ENCODE measurements around the gene POGLUT2. TPM values are rescaled to one million over a fixed set of nuclear protein-coding genes. Genes with fewer than 3 reads are reported as not detected.

POGLUT2 gene
- total and polyA plus RNA-seq, 12 donors = 1.1 to 12.0 (median 5.4) TPM

DNA sequence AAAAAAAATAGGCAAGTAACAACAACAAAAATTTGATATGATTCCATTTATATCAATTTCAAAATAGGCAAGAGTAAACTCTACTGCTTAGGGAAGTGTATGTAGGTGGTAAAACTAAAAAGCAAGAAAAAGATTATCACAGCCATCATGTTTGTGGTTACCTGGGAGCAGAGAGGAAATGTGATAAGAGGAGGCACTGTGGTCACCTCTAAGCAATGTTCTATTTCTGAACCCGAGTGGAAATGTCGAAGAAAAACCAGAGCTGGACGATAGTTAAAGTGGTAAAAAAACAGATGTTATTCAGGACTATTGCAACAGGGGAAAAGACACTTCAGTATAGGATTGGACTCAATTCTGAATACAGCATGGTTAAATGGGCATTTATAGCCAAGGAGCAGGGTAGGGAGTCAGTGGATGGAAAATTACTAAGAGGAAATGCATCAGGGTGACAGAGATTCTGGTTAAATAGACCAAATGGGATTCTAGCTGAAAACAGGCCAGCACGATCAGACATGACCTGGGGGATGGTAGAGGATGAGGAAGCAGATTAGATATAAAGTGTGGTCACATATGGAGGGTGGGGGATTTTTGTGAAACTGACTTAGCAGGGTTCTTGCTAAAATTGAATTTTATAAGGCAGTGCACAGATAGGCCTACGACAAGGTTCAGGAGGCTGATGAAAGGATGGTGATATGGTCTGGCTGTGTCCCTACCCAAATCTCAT lies 19.2 kb downstream of the POGLUT2 start:
- Histone ChIP-seq H3K27me3 (no peaks in the 10 kb centered on the region), H3K9me3 (replicated peaks in 1 of 3) (no peaks in the 10 kb centered on the region), H3K36me3 (replicated peaks in 1 of 2) (no peaks in the 10 kb centered on the region), H3K4me3 (no peak overlapping the region), H3K4me1 (replicated peaks in 1 of 2) (no peaks in the 10 kb centered on the region), H3K27ac (no peak overlapping the region)
- intact Hi-C loops (cut with DNase I) = no loop called here
- 66 to 75% (median 69%) methylated on average over 5 of the region's 5 CpGs for WGBS, 4 donors
- TF ChIP-seq POLR2A (IDR thresholded peaks at IDR 0.05) (no peak), CTCF (IDR thresholded peaks at IDR 0.05) (no peak)
- DNase-seq = no peak

DNA sequence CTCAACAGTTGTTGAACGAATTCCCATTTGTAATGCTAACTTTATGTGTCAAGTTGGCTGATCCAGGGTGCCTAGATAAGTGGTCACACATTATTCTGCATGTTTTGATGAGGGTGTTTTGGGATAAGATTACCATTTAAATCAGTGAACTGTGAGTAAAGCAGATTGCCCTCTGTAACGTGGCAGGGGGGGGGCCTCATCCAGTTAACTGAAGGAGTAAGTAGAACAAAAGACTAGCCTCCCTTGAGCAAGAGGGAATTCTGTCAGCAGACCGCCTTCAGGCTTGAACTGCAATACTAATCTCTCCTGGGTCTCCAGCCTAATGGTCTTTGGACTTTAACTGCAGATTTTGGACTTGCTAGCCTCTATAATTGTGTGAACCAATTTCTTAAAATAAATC lies 21.0 kb downstream of the POGLUT2 start:
- H3K9me3 ChIP-seq (replicated peaks in 1 of 3) = no peaks in the 10 kb centered on the region
- no peak overlapping the region for H3K27ac ChIP-seq
- WGBS, 4 donors = 80 to 85% (median 84%) methylated on average over 3 of the region's 3 CpGs
- no peak overlapping the region for H3K4me3 ChIP-seq
- H3K4me1 ChIP-seq (replicated peaks in 1 of 2) = peaks cover 0 to 3% of the 10 kb centered on the region in 2 donors
- no peaks in the 10 kb centered on the region for H3K27me3 ChIP-seq
- no peaks in the 10 kb centered on the region for H3K36me3 ChIP-seq (replicated peaks in 1 of 2)
- TF ChIP-seq CTCF (IDR thresholded peaks at IDR 0.05) (no peak), POLR2A (IDR thresholded peaks at IDR 0.05) (no peak)
- intact Hi-C loops (cut with DNase I) = no loop called here
- DNase-seq = no peak

- H3K4me1 ChIP-seq (replicated peaks in 1 of 2) = peaks cover 5% of the 10 kb centered on the region in 2 donors
- intact Hi-C loops (cut with DNase I) = no loop called here
- no peak for DNase-seq
- no peak overlapping the region for H3K4me3 ChIP-seq
- no peaks in the 10 kb centered on the region for H3K9me3 ChIP-seq (replicated peaks in 1 of 3)
- no peaks in the 10 kb centered on the region for H3K36me3 ChIP-seq (replicated peaks in 1 of 2)
- TF ChIP-seq POLR2A (IDR thresholded peaks at IDR 0.05) (no peak), CTCF (IDR thresholded peaks at IDR 0.05) (no peak)
- no peaks in the 10 kb centered on the region for H3K27me3 ChIP-seq
- 83 to 88% (median 84%) methylated on average over 2 of the region's 2 CpGs for WGBS, 4 donors
- no peak overlapping the region for H3K27ac ChIP-seq
These were observed 22.5 kb downstream of the POGLUT2 start for GRCh38 chr13:102776271-102776670.

DNA sequence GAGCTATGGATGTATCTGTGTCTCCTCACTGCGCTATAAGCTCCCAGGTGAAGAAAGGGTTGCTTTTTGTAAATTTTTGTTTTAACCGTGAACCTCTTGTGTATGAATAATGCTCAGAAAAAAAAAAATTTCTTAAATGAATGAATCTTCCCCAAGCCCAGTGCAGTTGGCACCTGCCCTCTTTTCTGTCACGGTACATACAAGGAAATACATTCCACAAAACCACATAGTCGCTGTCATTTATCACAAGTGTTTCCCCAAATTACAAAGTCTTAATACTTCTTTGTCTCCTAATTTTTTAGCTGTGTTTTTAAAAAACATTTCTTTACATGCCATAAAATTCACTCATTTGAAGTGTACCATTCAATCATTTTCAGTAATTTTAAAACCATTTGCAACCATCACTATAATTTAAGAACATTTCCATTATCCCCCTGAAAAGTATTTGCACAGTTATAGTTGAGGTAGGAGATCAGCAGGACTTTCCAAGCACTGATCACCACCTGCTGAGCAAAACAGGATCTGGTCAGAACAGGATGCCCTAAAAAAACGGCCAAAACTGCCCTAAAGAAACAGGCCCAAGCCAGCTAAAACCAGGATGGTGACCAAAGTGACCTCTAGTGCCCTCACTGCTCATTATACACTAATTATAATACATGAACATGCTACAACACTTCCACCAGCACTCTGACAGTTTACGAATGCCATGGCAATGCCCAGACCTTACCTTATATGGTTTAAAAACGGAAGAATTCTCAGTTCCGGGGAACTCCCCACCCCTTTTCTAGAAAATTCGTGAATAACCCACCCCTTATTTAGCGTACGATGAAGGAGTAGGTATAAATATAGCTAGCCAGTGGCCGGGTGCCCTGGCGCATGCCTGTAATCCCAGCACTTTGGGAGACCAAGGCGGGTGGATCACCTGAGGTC lies 23.9 kb downstream of the POGLUT2 start:
- intact Hi-C loops (cut with DNase I) = no loop called here

More for the DNA sequence above, 23.9 kb downstream of the POGLUT2 start:
- Histone ChIP-seq H3K4me3 (no peak overlapping the region), H3K27ac (no peak overlapping the region), H3K4me1 (replicated peaks in 1 of 2) (peaks cover 5% of the 10 kb centered on the region in 2 donors), H3K9me3 (replicated peaks in 1 of 3) (no peaks in the 10 kb centered on the region), H3K27me3 (no peaks in the 10 kb centered on the region), H3K36me3 (replicated peaks in 1 of 2) (no peaks in the 10 kb centered on the region)
- TF ChIP-seq POLR2A (IDR thresholded peaks at IDR 0.05) = no peak
- TF ChIP-seq CTCF (IDR thresholded peaks at IDR 0.05) = no peak
- WGBS, 4 donors = 89 to 90% (median 89%) methylated on average over 14 of the region's 14 CpGs
- no peak for DNase-seq
